Stimulated activated CD8-positive, alpha-beta memory T cell treated with anti-CD3 and anti-CD28 coated beads, Interleukin-15, amount 100 ng/mL, for 24 hours (primary cell): ENCODE measurements around the gene NPB.

Source experiments
- DNase-seq: peaks from one replicate; pipeline ENCODE4 v3.0.0-alpha.2; 2020; ENCODE audit warnings: low read depth

Gene NPB

GRCh38 chr17:81902023-81902652 is at the start of gene NPB:
NPB (plus strand) TSS chr17:81902238; CDS start chr17:81902278, 40 bp downstream.
- no peak for DNase-seq

- DNase-seq = no peak
Measured at GRCh38 chr17:81854974-81855774, 46.9 kb upstream of the NPB start.

DNA sequence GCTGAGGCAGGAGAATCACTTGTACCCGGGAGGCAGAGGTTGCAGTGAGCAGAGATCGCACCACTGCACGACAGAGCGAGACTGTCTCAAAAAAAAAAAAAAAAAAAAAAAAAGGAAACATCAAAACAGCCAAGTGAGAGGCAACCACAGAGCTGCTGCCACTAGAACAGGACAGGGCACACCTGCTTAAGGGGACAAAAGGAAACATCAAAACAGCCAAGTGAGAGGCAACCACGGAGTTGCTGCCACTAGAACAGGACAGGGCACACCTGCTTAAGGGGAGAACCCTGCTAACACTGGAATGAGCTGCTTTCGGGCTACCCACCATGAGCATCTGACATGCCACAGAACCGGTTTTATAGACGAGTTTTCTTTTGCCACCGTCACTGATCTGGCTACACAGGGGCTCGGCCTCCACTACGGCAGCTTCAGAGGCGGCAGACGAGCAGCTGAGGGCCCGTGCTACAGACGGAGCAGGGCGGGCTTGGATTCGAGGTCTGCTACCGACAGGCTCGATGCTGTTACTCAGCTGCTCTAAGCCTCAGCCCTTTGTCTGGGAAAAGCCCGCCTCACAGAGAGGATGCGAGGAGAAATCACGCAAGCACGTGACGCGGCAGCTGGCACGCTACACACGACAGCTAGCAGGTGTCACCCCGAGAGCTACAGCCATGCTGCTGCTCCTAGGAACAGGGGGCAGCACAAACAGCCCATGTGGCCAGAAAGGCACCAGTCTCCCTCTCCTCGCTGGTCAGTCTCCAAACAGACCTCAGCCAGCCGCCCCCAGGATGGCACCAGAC is 43.7 kb upstream of the NPB start:
- no peak for DNase-seq

DNA sequence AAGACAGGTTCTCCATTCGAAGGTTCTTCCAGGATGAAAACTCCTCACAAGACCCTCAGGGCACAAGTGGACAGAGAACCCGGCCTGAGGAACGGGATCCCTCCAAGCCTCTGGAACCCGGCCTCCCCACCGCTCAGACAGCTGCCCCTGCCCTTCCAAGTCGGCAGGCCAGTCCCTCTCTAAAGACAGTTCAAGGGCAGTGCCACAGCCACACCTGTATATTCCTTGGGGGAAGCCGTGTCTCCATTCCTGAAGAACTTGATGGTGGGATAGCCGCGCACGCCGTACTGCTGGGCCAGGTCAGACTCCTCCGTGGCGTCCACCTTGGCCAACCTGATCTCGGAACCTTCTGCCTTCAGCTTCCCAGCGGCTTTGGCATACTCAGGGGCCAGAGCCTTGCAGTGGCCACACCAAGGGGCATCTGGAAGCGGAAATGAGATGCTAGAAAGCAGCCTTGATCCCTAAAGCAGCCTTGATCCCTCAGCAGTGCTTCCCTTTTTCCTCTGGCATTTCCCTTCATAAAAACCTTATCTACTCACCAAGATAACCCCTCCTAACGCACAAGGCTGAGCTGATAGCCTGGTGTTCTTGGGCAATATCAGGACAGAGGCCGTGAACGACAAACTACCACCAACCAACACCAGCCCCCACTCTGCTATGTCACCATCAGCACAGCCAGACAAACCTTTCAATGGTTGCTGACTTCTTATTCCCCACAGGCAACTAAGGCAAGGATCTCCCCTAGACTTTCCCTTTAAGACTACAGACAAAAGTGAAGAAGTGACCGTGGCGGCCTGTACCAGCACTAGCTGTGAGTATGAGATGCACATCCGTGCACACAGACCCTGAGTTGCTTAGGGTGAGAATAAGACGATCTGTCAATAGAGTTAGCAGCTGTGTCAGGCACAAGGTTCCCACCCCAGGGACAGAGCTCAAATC is 42.8 kb upstream of the NPB start:
- DNase-seq = no peak

- DNase-seq = peak; percentile 88
Measured at GRCh38 chr17:81859906-81860755, 41.9 kb upstream of the NPB start, which contains the start of gene P4HB. P4HB (minus strand) TSS chr17:81860535; CDS start chr17:81860471, 64 bp downstream.

- peak; percentile 100 for DNase-seq
Measured at GRCh38 chr17:81860756-81861568, 41.1 kb upstream of the NPB start.

DNA sequence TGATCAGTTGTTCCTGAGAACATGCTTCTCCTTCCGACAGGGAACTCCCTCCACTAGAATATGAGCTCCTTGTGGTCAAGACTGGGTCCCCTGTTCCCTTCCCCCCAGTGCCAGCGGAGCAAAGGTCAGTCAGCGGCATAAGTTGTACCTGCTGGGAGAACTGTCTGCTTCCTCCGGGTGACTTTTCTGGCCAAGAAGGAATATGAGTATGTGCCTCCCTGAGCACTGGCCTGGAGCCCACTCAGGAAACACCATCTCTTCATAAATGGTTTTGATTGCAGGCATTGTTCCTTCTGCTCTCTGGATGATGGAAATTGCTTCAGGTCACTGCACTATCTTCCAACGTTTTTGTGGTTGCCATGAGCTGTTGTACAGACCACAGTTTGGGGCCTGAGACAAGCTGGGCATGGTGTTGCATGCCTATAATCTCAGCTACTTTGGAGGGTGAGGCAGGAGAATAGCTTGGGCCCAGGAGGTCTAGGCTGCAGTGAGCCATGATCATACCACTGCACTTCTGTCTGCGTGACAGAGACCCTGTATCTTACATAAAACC is 38.8 kb upstream of the NPB start:
- DNase-seq = no peak

GRCh38 chr17:81863833-81864768 is 37.9 kb upstream of the NPB start:
- no peak for DNase-seq

DNA sequence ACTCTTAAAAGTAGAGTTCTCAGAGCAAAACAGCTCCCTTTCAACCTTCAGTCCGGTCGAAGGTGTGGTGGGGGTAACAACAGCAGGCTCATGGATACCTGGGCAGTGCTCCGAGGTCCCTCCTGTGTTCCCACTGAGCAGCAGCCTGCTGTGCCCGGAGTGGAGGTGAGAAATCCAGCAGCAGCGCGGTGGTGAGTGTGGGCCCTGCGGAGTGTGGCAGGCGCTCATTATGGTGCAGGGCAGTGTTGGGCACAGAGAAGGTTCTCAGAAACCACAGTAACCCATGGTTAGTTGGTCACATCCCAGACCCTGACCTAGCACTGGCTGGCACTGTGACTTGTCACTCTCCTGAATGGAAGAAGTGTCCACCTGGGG is 36.7 kb upstream of the NPB start:
- no peak for DNase-seq

DNA sequence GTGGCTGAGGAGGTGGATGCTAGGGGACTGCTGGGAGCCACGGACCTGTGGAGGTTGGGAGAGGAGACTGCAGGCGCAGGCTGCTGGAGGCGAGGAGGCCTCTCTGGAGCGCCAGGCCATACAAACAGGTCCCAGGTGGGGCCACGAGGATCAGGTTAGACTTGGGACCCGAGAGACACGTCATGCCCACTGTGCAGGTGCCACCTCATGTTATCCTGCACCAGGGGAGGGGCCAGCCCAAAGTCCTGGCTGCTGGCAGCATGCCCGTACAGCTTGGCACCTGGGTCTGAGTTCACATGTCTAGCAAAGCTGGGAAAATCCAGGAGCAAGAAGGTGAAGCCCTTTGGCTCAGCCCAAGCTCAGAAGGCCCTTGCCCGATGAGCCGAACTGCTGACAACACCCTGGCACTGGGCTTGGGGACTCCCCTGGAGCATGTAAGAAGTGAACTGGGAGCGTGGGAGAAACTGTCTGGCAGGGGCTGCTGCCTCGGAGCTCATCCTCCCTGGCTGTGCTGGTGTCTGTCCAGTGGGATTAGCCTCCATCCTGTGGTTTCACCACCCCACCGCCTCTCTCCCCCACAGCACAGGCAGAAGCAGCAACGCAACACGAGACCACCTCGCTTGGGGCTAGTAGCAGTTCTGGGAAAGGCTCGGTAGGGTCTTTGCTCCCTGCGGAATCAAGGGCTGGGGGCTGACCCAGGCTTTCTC is 36.2 kb upstream of the NPB start:
- no peak for DNase-seq

GRCh38 chr17:81866440-81867169 is 35.4 kb upstream of the NPB start:
- no peak for DNase-seq

GRCh38 chr17:81867170-81867990 is 34.7 kb upstream of the NPB start:
- no peak for DNase-seq

DNA sequence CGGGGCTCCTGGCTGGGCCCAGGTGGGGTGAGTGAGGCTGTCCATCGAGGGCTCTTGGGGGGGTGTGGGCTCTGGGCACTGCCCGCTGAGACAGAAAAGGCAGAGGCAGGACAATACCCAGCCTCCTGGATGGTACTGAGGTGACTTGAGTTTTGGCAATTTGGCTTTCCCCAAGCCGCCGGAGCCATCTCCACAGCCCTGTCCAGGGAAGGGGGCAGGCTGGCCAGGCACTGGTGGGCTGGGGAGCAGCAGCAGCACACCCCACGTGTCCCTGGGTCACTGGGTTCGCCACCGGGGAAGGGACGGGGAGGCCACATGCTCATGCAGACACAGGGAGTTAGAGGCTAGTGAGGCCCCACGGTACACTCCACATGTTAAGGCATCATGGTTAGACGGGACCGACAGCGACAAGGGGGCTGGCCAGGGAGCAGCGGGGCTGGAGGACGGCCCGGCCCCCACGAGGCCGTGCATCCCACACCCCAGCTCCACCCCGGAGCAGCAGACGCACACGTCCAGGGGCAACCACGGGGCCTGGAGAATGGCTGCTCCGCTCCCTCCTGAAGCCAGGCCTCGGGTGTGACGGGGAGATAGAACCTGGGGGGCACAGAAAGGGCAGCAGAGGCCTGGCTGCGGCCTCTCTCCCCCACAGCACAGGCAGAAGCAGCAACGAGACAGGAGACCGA is 33.9 kb upstream of the NPB start:
- no peak for DNase-seq

GRCh38 chr17:81868674-81869220 is 33.3 kb upstream of the NPB start:
- no peak for DNase-seq
